HepG2 (cell line): ENCODE results near the gene ASGR1. TPM values are rescaled to one million over a fixed set of nuclear protein-coding genes. Genes with fewer than 3 reads are reported as not detected.

Source experiments
- BORCS8-MEF2B ChIP-seq: sonication (generic); formaldehyde crosslinking; IDR thresholded peaks from 2 replicates; pipeline ENCODE4 v1.8.0; 2022; ENCODE audit warnings: mild to moderate bottlenecking, missing genetic modification reagents
- CCDC6 ChIP-seq: sonication (generic); formaldehyde crosslinking; IDR thresholded peaks from 2 replicates; pipeline ENCODE4 v1.8.1; 2022; ENCODE audit warnings: mild to moderate bottlenecking, missing genetic modification reagents, moderate library complexity
- DZIP1 ChIP-seq: sonication (generic); formaldehyde crosslinking; IDR thresholded peaks from 2 replicates; pipeline ENCODE4 v1.5.0; 2020; ENCODE audit warnings: mild to moderate bottlenecking, missing genetic modification reagents
- GABPA ChIP-seq, 2 experiments: IDR thresholded peaks; 2 replicates each; pipeline ENCODE4 v1.6.1; 2011 to 2016; ENCODE audit warnings: low read depth in 2 of 2, low read length in 1 of 2, missing biosample characterization in 1 of 2, missing genetic modification characterization in 1 of 2
- HDAC2 ChIP-seq: sonication (generic); formaldehyde crosslinking; IDR thresholded peaks from 2 replicates; pipeline ENCODE4 v1.4.0; 2020; ENCODE audit warnings: missing genetic modification reagents
- HNRNPL ChIP-seq: fragments of 200-400 bp; formaldehyde crosslinking; IDR thresholded peaks from 2 replicates; pipeline ENCODE4 v1.6.1; 2017; ENCODE audit warnings: mild to moderate bottlenecking, low read depth, low read length
- MAX ChIP-seq: IDR thresholded peaks from 2 replicates; pipeline ENCODE4 v1.6.1; 2012; ENCODE audit warnings: inconsistent platforms
- PITX1 ChIP-seq: sonication (generic); formaldehyde crosslinking; IDR thresholded peaks from 2 replicates; pipeline ENCODE4 v1.5.1; 2020; ENCODE audit warnings: mild to moderate bottlenecking, missing genetic modification reagents
- PLRG1 ChIP-seq: fragments of 450-650 bp; conservative IDR thresholded peaks from 2 replicates; pipeline ENCODE4 v1.6.1; 2016
- PRMT3 ChIP-seq: sonication (generic); formaldehyde crosslinking; IDR thresholded peaks from 2 replicates; pipeline ENCODE4 v1.8.1; 2022; ENCODE audit warnings: low read depth, mild to moderate bottlenecking, moderate library complexity, missing genetic modification reagents, borderline replicate concordance
- RBM39 ChIP-seq: fragments of 200-400 bp; formaldehyde crosslinking; IDR thresholded peaks from one replicate; pipeline ENCODE4 v1.6.1; 2018; ENCODE audit warnings: antibody characterized with exemption, mild to moderate bottlenecking, low read depth, low read length; ENCODE audit not compliant: poor library complexity, severe bottlenecking
- SMC3 ChIP-seq: IDR thresholded peaks from 2 replicates; pipeline ENCODE4 v1.6.1; 2011; ENCODE audit warnings: low read length, improper control_type of control experiment
- TBX2 ChIP-seq: sonication (generic); formaldehyde crosslinking; IDR thresholded peaks from 2 replicates; pipeline ENCODE4 v1.5.0; 2020; ENCODE audit warnings: missing genetic modification reagents, mild to moderate bottlenecking, borderline replicate concordance
- WIZ ChIP-seq: sonication (generic); formaldehyde crosslinking; IDR thresholded peaks from 2 replicates; pipeline ENCODE4 v1.5.1; 2020; ENCODE audit warnings: mild to moderate bottlenecking, missing genetic modification reagents
- ZNF75D ChIP-seq: sonication (generic); formaldehyde crosslinking; IDR thresholded peaks from 2 replicates; pipeline ENCODE4 v1.8.1; 2023; ENCODE audit warnings: missing genetic modification reagents, mild to moderate bottlenecking, borderline replicate concordance
- polyA plus RNA-seq, 8 experiments: library from polyadenylated mRNA; depleted of rRNA in 3 of 8; stranded (reverse) in 7 of 8; unstranded in 1 of 8; fragments of >200 nt; fragmentation: Illumina TruSeq in 4 of 8; extraction: Trizol in 4 of 8; gene quantifications; 2 replicates each; pipeline versions ENCODE4 v1.2.1 to v1.2.3, GENCODE V29; 2011 to 2016; ENCODE audit warnings: low read depth in 4 of 8, missing spikeins in 1 of 8, mixed read lengths in 1 of 8; ENCODE audit not compliant: insufficient read depth in 1 of 8
- total RNA-seq, 5 experiments: library from RNA; depleted of rRNA; stranded (reverse); fragments of >200 nt; fragmentation: Illumina TruSeq; extraction: Trizol; gene quantifications; 2 replicates each; pipeline ENCODE4 v1.2.3, GENCODE V29; 2016; ENCODE audit warnings: low read depth in 1 of 5
- TF ChIP-seq, protein P1 (sequence below): sonication (generic); formaldehyde crosslinking; IDR thresholded peaks from 2 replicates; pipeline ENCODE4 v1.9.0; 2021; ENCODE audit warnings: mild to moderate bottlenecking, missing genetic modification reagents
- TF ChIP-seq, protein P2 (sequence below): sonication (generic); formaldehyde crosslinking; IDR thresholded peaks from 2 replicates; pipeline ENCODE4 v1.5.1; 2020; ENCODE audit warnings: missing genetic modification reagents, mild to moderate bottlenecking, borderline replicate concordance

ASGR1 gene
- total and polyA plus RNA-seq, 2 of the 13 experiments (the other 11 are each of a cell fraction or from before 2014, with no cell fraction given), result 353 to 796 TPM

- TF ChIP-seq HDAC2 (CRISPR knock-in tag) (peak; percentile 40; the same call in 1 of the 2 replicates), WIZ (0 out of 2 replicates have a peak, but pooled peaks have one; percentile 21), MAX (peak; percentile 8; the same call in 1 of the 2 replicates), PITX1 (CRISPR knock-in tag) (peak; percentile 5; the same call in 1 of the 2 replicates), DZIP1 (CRISPR knock-in tag) (no peak), CCDC6 (CRISPR knock-in tag) (peak; percentile 39), RBM39 (peak; percentile 22), HNRNPL (no peak), ZNF75D (CRISPR knock-in tag) (peak; percentile 60; the same call in 1 of the 2 replicates), TBX2 (peak; percentile 30; the same call in 1 of the 2 replicates), PRMT3 (CRISPR knock-in tag) (no peak), PLRG1 (no peak), BORCS8-MEF2B (CRISPR knock-in tag) (no peak), SMC3 (0 out of 2 replicates have a peak, but pooled peaks have one; percentile 25), GABPA (IDR thresholded peaks at IDR 0.05; ENCODE audit: low read depth, low read length) (no peak), GABPA (CRISPR knock-in tag; IDR thresholded peaks at IDR 0.05; ENCODE audit: low read depth) (0 out of 2 replicates have a peak, but pooled peaks have one; percentile 17)
- TF ChIP-seq, protein P1, sequence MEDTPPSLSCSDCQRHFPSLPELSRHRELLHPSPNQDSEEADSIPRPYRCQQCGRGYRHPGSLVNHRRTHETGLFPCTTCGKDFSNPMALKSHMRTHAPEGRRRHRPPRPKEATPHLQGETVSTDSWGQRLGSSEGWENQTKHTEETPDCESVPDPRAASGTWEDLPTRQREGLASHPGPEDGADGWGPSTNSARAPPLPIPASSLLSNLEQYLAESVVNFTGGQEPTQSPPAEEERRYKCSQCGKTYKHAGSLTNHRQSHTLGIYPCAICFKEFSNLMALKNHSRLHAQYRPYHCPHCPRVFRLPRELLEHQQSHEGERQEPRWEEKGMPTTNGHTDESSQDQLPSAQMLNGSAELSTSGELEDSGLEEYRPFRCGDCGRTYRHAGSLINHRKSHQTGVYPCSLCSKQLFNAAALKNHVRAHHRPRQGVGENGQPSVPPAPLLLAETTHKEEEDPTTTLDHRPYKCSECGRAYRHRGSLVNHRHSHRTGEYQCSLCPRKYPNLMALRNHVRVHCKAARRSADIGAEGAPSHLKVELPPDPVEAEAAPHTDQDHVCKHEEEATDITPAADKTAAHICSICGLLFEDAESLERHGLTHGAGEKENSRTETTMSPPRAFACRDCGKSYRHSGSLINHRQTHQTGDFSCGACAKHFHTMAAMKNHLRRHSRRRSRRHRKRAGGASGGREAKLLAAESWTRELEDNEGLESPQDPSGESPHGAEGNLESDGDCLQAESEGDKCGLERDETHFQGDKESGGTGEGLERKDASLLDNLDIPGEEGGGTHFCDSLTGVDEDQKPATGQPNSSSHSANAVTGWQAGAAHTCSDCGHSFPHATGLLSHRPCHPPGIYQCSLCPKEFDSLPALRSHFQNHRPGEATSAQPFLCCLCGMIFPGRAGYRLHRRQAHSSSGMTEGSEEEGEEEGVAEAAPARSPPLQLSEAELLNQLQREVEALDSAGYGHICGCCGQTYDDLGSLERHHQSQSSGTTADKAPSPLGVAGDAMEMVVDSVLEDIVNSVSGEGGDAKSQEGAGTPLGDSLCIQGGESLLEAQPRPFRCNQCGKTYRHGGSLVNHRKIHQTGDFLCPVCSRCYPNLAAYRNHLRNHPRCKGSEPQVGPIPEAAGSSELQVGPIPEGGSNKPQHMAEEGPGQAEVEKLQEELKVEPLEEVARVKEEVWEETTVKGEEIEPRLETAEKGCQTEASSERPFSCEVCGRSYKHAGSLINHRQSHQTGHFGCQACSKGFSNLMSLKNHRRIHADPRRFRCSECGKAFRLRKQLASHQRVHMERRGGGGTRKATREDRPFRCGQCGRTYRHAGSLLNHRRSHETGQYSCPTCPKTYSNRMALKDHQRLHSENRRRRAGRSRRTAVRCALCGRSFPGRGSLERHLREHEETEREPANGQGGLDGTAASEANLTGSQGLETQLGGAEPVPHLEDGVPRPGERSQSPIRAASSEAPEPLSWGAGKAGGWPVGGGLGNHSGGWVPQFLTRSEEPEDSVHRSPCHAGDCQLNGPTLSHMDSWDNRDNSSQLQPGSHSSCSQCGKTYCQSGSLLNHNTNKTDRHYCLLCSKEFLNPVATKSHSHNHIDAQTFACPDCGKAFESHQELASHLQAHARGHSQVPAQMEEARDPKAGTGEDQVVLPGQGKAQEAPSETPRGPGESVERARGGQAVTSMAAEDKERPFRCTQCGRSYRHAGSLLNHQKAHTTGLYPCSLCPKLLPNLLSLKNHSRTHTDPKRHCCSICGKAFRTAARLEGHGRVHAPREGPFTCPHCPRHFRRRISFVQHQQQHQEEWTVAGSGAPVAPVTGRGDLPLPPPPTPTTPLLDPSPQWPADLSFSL (CRISPR knock-in tag), result peak; percentile 69; the same call in 1 of the 2 replicates
- TF ChIP-seq, protein P2, sequence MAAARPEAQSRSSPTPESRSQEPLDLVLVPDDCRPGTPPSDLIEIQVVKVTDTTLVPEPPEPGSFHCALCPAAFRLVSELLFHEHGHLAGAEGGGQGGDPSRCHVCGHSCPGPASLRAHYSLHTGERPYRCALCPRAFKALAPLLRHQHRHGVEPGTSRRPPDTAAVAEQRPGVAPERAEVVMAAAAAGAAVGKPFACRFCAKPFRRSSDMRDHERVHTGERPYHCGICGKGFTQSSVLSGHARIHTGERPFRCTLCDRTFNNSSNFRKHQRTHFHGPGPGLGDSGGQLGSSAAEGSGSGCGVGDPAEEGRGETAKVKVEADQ (CRISPR knock-in tag), result 0 out of 2 replicates have a peak, but pooled peaks have one; percentile 10
These were observed 1.8 kb downstream of the ASGR1 start (continued) for GRCh38 chr17:7177191-7177953.
